GM13976 (cell line): ENCODE results near the gene PTPN5.

Experiments used
- DNase-seq: peaks from one replicate; pipeline ENCODE4 v3.0.0; 2012; ENCODE audit warnings: low spot score
- in situ Hi-C: fragments of 300-500 bp; cut with MboI; formaldehyde crosslinking; loops from one replicate; pipeline ENCODE4 v1.12.0; 2022; ENCODE audit warnings: low sequenced_read_pairs, mixed read lengths, inconsistent platforms; ENCODE audit not compliant: unreplicated experiment
- TF ChIP-seq, protein P1 (sequence below): IDR thresholded peaks from 2 replicates; pipeline ENCODE4 v1.5.1; 2012; ENCODE audit warnings: borderline replicate concordance, mild to moderate bottlenecking; ENCODE audit not compliant: insufficient read depth; ENCODE audit errors: extremely low read depth, missing control alignments, control extremely low read depth

Gene PTPN5

DNA sequence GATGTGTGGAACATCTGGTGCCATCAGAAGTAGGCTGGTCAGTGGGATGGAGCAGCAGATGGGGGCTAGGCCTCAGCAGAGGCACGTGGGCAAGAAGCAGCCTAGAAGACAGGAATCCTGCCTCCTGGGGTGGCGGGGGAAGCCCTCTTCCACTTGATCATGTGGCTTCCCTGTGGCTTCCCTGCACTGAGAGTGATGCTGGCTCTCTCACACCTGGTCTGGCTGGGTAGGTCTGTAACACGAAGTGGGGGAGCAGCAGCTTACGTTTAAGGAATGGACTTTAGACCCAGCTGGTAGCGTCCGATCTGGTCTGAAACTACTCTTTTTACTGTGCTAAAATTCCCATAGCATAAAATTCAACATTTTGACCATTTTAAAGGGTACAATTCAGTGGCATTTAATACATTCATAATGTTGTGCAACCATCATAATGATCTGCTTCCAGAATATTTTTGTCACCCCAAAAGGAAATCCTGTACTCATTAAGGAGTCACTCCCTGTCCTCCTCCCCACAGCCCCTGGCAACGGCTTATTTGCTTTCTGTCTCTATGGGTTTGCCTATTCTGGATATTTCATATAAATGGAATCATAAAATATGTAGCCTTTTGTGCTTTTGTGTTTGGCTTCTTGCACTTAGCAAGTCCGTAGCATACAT lies 21.7 kb downstream of the PTPN5 start:
- in situ Hi-C loops = no loop called here
- DNase-seq = peak; percentile 52
- TF ChIP-seq, protein P1, sequence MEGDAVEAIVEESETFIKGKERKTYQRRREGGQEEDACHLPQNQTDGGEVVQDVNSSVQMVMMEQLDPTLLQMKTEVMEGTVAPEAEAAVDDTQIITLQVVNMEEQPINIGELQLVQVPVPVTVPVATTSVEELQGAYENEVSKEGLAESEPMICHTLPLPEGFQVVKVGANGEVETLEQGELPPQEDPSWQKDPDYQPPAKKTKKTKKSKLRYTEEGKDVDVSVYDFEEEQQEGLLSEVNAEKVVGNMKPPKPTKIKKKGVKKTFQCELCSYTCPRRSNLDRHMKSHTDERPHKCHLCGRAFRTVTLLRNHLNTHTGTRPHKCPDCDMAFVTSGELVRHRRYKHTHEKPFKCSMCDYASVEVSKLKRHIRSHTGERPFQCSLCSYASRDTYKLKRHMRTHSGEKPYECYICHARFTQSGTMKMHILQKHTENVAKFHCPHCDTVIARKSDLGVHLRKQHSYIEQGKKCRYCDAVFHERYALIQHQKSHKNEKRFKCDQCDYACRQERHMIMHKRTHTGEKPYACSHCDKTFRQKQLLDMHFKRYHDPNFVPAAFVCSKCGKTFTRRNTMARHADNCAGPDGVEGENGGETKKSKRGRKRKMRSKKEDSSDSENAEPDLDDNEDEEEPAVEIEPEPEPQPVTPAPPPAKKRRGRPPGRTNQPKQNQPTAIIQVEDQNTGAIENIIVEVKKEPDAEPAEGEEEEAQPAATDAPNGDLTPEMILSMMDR = no peak

DNA sequence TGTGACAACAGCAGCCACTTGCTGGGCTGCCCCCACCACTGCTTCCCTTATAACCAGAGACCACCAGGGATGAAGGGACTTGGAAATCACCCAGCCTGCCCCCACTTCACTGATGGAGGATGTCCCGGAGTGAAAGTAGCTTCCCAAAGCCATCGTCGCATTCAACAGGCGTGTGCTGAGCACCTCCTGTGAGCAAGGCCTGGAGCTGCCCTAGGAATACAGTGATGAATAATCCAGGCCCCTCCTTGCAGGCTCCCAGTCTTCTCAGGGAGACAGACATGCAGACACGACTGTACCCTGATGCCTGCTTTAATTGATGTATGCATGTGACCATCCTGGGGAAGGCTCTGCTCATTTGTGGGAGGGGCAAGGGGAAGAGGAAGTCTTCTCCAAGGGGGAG lies 22.6 kb downstream of the PTPN5 start:
- in situ Hi-C loops = no loop called here

DNA sequence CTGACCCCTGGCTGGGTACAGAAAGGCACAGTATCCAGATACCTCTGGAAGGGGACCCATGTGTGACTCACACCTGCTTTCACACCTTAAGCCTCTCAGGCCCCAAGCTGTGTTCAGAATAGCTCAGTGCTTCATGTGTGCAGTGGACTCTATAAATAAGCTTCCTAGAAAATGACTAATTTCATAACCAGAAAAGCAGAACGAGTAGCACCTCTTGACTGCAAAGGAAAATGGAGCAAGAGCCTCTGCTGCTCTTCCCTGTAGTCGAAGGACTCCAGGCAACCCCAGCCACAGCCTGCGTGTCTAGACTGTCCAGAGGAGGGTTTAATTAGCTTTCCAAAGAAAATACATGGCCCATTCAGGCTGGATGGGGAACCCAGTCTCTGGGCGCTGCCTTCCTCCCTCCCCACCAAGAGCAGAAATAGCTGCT lies 23.1 kb downstream of the PTPN5 start:
- in situ Hi-C loops = no loop called here
- peak; percentile 63 for DNase-seq

More for the DNA sequence above, 22.6 kb downstream of the PTPN5 start:
- TF ChIP-seq, protein P1 = no peak
- no peak for DNase-seq

DNA sequence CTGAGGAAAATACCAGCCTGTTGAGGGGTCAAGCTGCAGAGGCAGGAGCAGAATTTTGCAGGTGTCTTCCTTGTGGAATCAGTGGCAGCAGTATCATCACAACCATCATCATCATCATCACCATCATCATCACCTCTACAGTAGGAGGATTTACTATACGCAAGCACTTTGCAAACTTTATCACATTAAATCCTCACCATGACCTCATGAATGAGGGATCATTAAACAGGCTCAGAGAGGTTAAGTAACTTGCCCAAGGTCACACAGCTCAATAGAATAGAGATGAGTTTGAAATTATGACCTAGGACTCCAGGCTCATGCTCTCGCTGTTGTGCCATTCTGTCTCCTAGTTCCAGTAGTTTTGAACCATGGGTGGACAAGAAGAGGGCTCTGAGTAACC lies 25.6 kb downstream of the PTPN5 start:
- in situ Hi-C loops = no loop called here
- TF ChIP-seq, protein P1 = no peak
- no peak for DNase-seq

More for the DNA sequence above, 23.1 kb downstream of the PTPN5 start:
- TF ChIP-seq, protein P1 = no peak

DNA sequence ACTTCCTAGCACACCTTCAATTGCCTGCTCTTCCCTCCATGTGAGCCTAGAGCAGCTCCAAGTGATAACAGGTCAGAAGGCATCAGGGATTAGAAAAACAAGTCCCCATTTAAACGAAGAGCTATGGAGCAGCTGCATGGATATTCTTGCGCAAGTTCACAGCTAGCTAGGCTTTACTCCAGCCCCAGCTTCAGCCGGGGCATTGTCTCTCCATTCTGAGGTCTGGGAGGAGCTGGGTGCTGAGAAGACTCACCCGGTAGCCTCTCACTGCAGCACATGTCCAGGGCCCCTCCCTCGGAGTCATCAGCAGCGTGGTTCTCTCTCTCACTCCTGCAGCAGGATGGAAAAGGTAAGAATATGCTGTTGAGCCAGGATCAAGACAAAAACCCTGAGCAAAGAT lies 26.0 kb downstream of the PTPN5 start:
- DNase-seq = no peak

DNA sequence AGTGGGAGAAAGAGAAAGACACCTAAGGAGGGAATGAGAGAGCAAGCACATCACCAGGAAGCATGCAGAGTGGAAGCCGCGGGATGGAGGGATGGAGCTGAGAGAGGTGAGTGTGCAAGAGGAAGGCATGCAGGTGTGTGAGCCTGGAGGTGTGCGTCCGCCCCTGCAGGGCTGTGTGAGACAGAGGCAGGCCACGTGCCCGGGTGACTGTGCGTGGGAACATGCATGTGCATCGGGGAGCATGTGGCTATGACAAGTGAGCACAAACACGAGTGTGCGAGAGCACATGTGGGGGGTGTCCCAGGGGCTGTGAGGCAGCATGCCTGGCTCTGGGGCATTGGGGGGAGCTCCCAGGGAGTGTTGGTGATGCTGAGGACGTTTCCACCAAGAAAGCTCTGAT lies 29.9 kb downstream of the PTPN5 start:
- in situ Hi-C loops = no loop called here
- TF ChIP-seq, protein P1 = no peak
- no peak for DNase-seq

More for the DNA sequence above, 26.0 kb downstream of the PTPN5 start:
- in situ Hi-C loops = no loop called here
- TF ChIP-seq, protein P1 = no peak
